Epithelial cell of proximal tubule (primary cell): ENCODE results near the gene SYT7. TPM values are rescaled to one million over a fixed set of nuclear protein-coding genes. Genes with fewer than 3 reads are reported as not detected.
"Not testable (repeated sequence)": the region's sequence is repeated elsewhere in the genome, so short reads cannot be mapped to it uniquely, and the experiment has no call there.

Experiments used
- DNase-seq: peaks from one replicate; pipeline ENCODE4 v3.0.0-alpha.2; 2011; ENCODE audit warnings: low read depth
- H3K4me3 ChIP-seq: 2 replicates; pipeline ENCODE4 v1.5.1; 2011; ENCODE audit warnings: low read depth, mild to moderate bottlenecking, low read length
- CTCF ChIP-seq: conservative IDR thresholded peaks from 2 replicates; pipeline ENCODE4 v1.5.1; 2012; ENCODE audit warnings: low read depth, mild to moderate bottlenecking, low read length
- total RNA-seq: library from RNA; depleted of rRNA; stranded (reverse); fragments of >200 nt; gene quantifications from 2 replicates; pipeline ENCODE4 v1.2.3, GENCODE V29; 2015

The SYT7 gene
- total RNA-seq, 1 donor from 2014 or later, result 0.23 TPM

DNA sequence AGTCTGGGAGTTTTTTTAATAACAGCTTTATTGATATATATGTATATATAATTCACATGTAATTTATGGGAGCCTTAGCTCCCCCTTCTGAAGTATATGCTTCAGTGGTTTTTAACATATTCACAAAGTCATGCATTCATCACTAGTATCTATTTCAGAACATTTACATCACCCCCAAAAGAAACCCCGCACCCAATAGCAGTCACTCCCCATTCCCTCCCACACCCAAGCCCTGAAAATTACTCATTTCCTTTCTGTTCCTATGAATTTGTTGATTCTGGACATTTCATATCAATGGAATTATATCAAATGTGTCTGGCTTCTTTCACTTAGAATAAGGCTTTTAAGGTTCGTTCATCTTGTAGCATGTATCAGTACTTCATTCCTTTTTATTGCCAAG is 35.6 kb upstream of the SYT7 start:
- DNase-seq, result no peak
- H3K4me3 ChIP-seq, result no peak overlapping the region
- TF ChIP-seq CTCF, result no peak

DNA sequence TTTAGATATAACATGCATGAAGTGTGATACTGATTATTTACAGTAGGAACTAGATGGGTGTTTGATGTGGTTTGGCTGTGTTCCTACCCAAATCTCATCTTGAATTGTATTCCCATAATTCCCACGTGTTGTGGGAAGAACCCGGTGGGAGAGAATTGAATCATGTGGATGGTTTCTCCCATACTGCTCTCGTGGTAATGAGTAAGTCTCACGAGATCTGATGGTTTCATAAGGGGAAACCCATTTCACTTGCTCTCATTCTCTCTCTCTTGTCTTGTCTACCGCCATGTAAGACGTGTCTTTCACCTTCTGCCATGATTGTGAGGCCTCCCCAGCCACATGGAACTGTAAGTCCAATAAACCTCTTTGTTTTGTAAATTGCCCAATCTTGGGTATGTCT is 33.9 kb upstream of the SYT7 start:
- H3K4me3 ChIP-seq, DNase-seq: not testable (repeated sequence)

DNA sequence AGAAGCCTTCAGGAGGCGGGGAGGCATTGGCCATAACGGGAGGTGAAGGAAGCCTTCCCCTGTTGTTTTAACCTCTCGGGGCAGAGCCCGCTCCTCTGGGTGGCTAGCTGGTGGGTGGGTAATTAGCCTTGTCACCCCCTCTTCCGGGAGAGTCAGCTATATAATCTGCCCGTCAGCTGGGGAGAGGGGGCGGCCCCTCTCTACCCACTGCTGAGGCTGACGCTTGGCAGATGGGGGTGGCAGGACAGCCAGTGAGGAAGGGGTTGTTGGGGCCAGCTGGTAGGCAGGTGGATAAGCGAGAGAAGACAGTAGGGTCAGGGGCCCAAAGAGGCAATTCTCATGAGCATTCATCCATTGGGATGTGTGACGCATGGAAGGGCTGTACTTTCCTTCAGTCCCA is 33.0 kb upstream of the SYT7 start:
- no peak overlapping the region for H3K4me3 ChIP-seq
- TF ChIP-seq CTCF, result no peak
- DNase-seq, result no peak

GRCh38 chr11:61613051-61613450 is 32.2 kb upstream of the SYT7 start:
- no peak for TF ChIP-seq CTCF
- no peak for DNase-seq
- H3K4me3 ChIP-seq, result no peak overlapping the region

DNA sequence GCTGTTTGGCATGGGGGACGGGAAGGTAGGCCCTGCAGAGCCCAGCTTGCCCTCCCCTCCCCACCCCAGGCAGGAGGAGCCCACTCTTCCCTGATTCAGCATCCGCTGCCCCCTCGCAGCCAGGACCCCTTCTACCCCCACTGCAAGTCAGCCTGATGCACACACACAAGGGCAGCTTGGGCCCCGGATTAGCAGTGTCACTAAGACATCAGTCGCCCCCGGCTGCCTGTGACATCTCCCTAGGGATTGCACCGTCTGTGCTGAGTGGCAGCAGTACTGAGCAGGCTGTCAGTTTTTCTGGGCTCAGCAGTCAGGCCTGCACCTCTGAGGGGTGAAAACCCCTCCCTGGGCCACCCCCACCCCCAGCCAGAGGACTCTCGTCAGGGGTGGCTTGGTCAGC is 30.4 kb upstream of the SYT7 start:
- no peak for TF ChIP-seq CTCF
- H3K4me3 ChIP-seq, result no peak overlapping the region
- no peak for DNase-seq

- TF ChIP-seq CTCF, result no peak
- DNase-seq, result no peak
- no peak overlapping the region for H3K4me3 ChIP-seq
These were observed 30.0 kb upstream of the SYT7 start for GRCh38 chr11:61610905-61611304.

DNA sequence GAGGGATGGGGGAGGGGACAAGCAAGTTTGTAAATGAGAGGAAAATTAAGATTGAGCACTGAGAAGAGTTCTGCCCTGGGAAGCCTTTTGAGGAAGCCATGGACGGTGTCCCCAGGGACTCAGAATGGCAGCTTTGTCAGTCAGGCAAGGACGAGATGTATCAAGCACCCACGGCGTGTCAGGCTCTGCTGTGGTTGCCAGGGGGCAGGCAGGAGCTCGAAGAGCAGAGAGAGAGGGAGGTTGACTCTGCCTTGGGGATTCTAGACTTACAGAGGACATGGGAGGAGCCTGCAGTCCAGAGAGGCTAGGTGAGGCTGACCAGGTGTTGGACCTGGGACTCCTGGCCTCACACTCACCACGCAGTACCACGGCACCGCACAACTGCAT is 29.1 kb upstream of the SYT7 start:
- H3K4me3 ChIP-seq, result no peak overlapping the region
- no peak for DNase-seq
- TF ChIP-seq CTCF, result peak; percentile 17
